Keratinocyte (primary cell): Measurements from ENCODE around the gene NPY4R2. TPM values are rescaled to one million over a fixed set of nuclear protein-coding genes. Genes with fewer than 3 reads are reported as not detected.
"Not testable (repeated sequence)": the region's sequence is repeated elsewhere in the genome, so short reads cannot be mapped to it uniquely, and the experiment has no call there.

Experiments
- DNase-seq: peaks from one replicate; pipeline ENCODE4 v3.0.0-alpha.2; 2011; ENCODE audit warnings: low read depth, missing footprints, low spot score
- FAIRE-seq: peaks from 2 replicates; lab custom pipeline; 2011; peaks lifted over from hg19 to GRCh38; lab: Jason Lieb, UNC
- H2AFZ ChIP-seq: 2 replicates; pipeline ENCODE4 v1.6.0; 2012; ENCODE audit warnings: low read length, control low read depth, inconsistent platforms; ENCODE audit not compliant: control insufficient read depth
- H3K27ac ChIP-seq: 2 replicates; pipeline ENCODE4 v1.5.1; 2011; ENCODE audit warnings: low read length; ENCODE audit not compliant: control insufficient read depth, insufficient read depth
- H3K27me3 ChIP-seq: 3 replicates; pipeline ENCODE4 v1.6.0; 2011; ENCODE audit warnings: low read length; ENCODE audit not compliant: control insufficient read depth, insufficient read depth; ENCODE audit errors: extremely low read depth
- H3K36me3 ChIP-seq, 2 experiments: 2 replicates in 1 of 2; 3 replicates in 1 of 2; pipeline ENCODE4 v1.5.1; 2011; ENCODE audit warnings: low read length in 2 of 2, mild to moderate bottlenecking in 1 of 2; ENCODE audit not compliant: control insufficient read depth in 2 of 2, insufficient read depth in 2 of 2; ENCODE audit errors: extremely low read depth in 1 of 2
- H3K4me1 ChIP-seq: 3 replicates; pipeline ENCODE4 v1.5.1; 2011; ENCODE audit warnings: low read length; ENCODE audit not compliant: control insufficient read depth, insufficient read depth; ENCODE audit errors: extremely low read depth
- H3K4me2 ChIP-seq: 3 replicates; pipeline ENCODE4 v1.6.0; 2011; ENCODE audit warnings: low read depth, low read length; ENCODE audit not compliant: control insufficient read depth, insufficient read depth; ENCODE audit errors: extremely low read depth
- H3K4me3 ChIP-seq, 3 experiments: fragments of 200-600 bp in 1 of 3; sonication (generic) in 1 of 3; 2 replicates in 2 of 3; 3 replicates in 1 of 3; pipeline ENCODE4 v1.5.1; 2011 to 2016; ENCODE audit warnings: low read length in 3 of 3, mild to moderate bottlenecking in 3 of 3, control low read depth in 2 of 3, inconsistent platforms in 1 of 3, low read depth in 1 of 3, mixed read lengths in 1 of 3, mixed run types in 1 of 3, moderate library complexity in 1 of 3; ENCODE audit not compliant: control insufficient read depth in 2 of 3, insufficient read depth in 2 of 3; ENCODE audit errors: extremely low read depth in 1 of 3
- H3K79me2 ChIP-seq: 2 replicates; pipeline ENCODE4 v1.6.0; 2012; ENCODE audit warnings: low read length; ENCODE audit not compliant: control insufficient read depth, insufficient read depth
- H3K9ac ChIP-seq: 3 replicates; pipeline ENCODE4 v1.6.0; 2011; ENCODE audit warnings: low read length; ENCODE audit not compliant: control insufficient read depth, insufficient read depth; ENCODE audit errors: extremely low read depth
- H3K9me1 ChIP-seq: 3 replicates; pipeline ENCODE4 v1.6.0; 2011; ENCODE audit warnings: low read length; ENCODE audit not compliant: control insufficient read depth, insufficient read depth; ENCODE audit errors: extremely low read depth
- H3K9me3 ChIP-seq: 2 replicates; pipeline ENCODE4 v1.5.1; 2012; ENCODE audit warnings: low read depth, low read length; ENCODE audit not compliant: control insufficient read depth
- H4K20me1 ChIP-seq: 3 replicates; pipeline ENCODE4 v1.6.0; 2011; ENCODE audit warnings: low read length; ENCODE audit not compliant: control insufficient read depth, insufficient read depth; ENCODE audit errors: extremely low read depth
- dilution Hi-C: fragments of 300-500 bp; cut with MboI; formaldehyde crosslinking; loops from one replicate; pipeline ENCODE4 v1.7.0; 2020; ENCODE audit warnings: low sequenced_read_pairs; ENCODE audit not compliant: extremely low pct_ligation_motif_present
- polyA plus RNA-seq, 5 experiments: library from polyadenylated mRNA; depleted of rRNA in 3 of 5; stranded (reverse) in 3 of 5; stranded (forward) in 1 of 5; unstranded in 1 of 5; fragments of >200 nt; gene quantifications; 1 replicate in 1 of 5; 2 replicates in 3 of 5; 3 replicates in 1 of 5; pipeline versions ENCODE4 v1.2.1 to v1.2.3, GENCODE V29; 2011 to 2012; ENCODE audit warnings: missing spikeins in 2 of 5, low read depth in 1 of 5, low replicate concordance in 1 of 5

The NPY4R2 gene
- polyA plus RNA-seq, 1 donor (not counting 4 experiments of a cell fraction or from before 2014, with no cell fraction given) = 0.16 TPM

GRCh38 chr10:47928225-47928624 lies 9.8 kb downstream of the NPY4R2 start:
- H3K4me2 ChIP-seq, H3K4me3 ChIP-seq, H3K27me3 ChIP-seq, H2AFZ ChIP-seq, DNase-seq, dilution Hi-C loops, H3K4me1 ChIP-seq, H3K9ac ChIP-seq, H3K79me2 ChIP-seq, H3K9me1 ChIP-seq, FAIRE-seq, H3K36me3 ChIP-seq, H4K20me1 ChIP-seq, H3K27ac ChIP-seq, H3K9me3 ChIP-seq: not testable (repeated sequence)

- dilution Hi-C loops, H3K4me3 ChIP-seq, H3K9ac ChIP-seq, H3K4me2 ChIP-seq, H3K9me1 ChIP-seq, H3K27me3 ChIP-seq, H3K9me3 ChIP-seq, H3K79me2 ChIP-seq, H3K36me3 ChIP-seq, H3K27ac ChIP-seq, H3K4me1 ChIP-seq, DNase-seq, H2AFZ ChIP-seq, H4K20me1 ChIP-seq, FAIRE-seq: not testable (repeated sequence)
These were observed 14.4 kb downstream of the NPY4R2 start for GRCh38 chr10:47932824-47933223.

GRCh38 chr10:47933462-47933861 lies 15.0 kb downstream of the NPY4R2 start:
- H2AFZ ChIP-seq, H3K4me2 ChIP-seq, H3K27me3 ChIP-seq, H3K9me1 ChIP-seq, H3K79me2 ChIP-seq, DNase-seq, H3K36me3 ChIP-seq, H3K9me3 ChIP-seq, H3K4me3 ChIP-seq, H3K27ac ChIP-seq, FAIRE-seq, H4K20me1 ChIP-seq, dilution Hi-C loops, H3K9ac ChIP-seq, H3K4me1 ChIP-seq: not testable (repeated sequence)

DNA sequence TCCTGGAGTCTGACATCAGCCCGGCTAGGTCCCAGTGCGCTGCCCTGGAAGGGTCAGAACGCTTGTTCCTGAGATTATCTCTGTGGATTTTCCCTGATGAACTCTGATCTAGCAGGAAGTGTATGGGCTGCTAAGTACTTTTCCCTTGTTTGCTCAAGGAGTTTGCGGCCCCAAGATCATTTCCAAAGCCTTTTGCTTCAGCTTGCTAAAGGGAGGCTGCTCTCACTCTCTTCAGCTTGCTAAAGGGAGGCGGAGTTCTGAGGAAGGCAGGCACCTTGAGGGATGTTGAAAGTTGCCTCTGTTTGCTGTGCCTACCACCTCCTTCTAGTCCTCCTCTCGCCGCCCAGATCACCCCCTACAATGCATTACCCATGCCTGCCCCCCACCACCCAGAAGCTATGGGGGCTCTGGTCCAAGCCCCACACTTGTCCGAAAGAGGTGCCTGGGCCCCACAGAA lies 18.3 kb downstream of the NPY4R2 start:
- FAIRE-seq, H3K4me1 ChIP-seq, H3K4me3 ChIP-seq, H3K9me3 ChIP-seq, H3K4me2 ChIP-seq, H3K9me1 ChIP-seq, dilution Hi-C loops, H3K27me3 ChIP-seq, H2AFZ ChIP-seq, H4K20me1 ChIP-seq, DNase-seq, H3K36me3 ChIP-seq, H3K9ac ChIP-seq, H3K79me2 ChIP-seq, H3K27ac ChIP-seq: not testable (repeated sequence)

- H3K4me3 ChIP-seq, H3K9ac ChIP-seq, H3K4me1 ChIP-seq, H3K9me3 ChIP-seq, H4K20me1 ChIP-seq, H3K27ac ChIP-seq, H3K79me2 ChIP-seq, H3K27me3 ChIP-seq, H2AFZ ChIP-seq, FAIRE-seq, dilution Hi-C loops, H3K9me1 ChIP-seq, DNase-seq, H3K36me3 ChIP-seq, H3K4me2 ChIP-seq: not testable (repeated sequence)
These were observed 19.2 kb downstream of the NPY4R2 start for GRCh38 chr10:47937634-47938033.
